ENCODE results near the gene LETM1.

The LETM1 gene

GRCh38 chr4:1856071-1856942 is at the start of gene LETM1:
LETM1 (minus strand) TSS chr4:1856156; CDS start chr4:1855950, 206 bp downstream.
- DNase-seq = peak; percentile 98

- DNase-seq = no peak
These were observed 48.1 kb upstream of the LETM1 start for GRCh38 chr4:1904042-1904441.

GRCh38 chr4:1903035-1903434 is 47.1 kb upstream of the LETM1 start:
- peak; percentile 31 for DNase-seq

- no peak for DNase-seq
These were observed 46.3 kb upstream of the LETM1 start for GRCh38 chr4:1902243-1902642.

GRCh38 chr4:1901127-1901526 is 45.2 kb upstream of the LETM1 start:
- DNase-seq = no peak

- no peak for DNase-seq
These were observed 44.7 kb upstream of the LETM1 start for GRCh38 chr4:1900624-1901023.

GRCh38 chr4:1900087-1900433 is 44.1 kb upstream of the LETM1 start:
- no peak for DNase-seq

GRCh38 chr4:1899149-1900086 is 43.5 kb upstream of the LETM1 start:
- peak; percentile 84 for DNase-seq

- no peak for DNase-seq
These were observed 42.7 kb upstream of the LETM1 start for GRCh38 chr4:1898681-1899080.

- no peak for DNase-seq
These were observed 42.1 kb upstream of the LETM1 start for GRCh38 chr4:1898007-1898406.

- no peak for DNase-seq
These were observed 40.7 kb upstream of the LETM1 start for GRCh38 chr4:1896658-1896991.

- DNase-seq = no peak
These were observed 40.2 kb upstream of the LETM1 start for GRCh38 chr4:1895971-1896657.

GRCh38 chr4:1890979-1891570 is 35.1 kb upstream of the LETM1 start:
- DNase-seq = no peak

GRCh38 chr4:1887052-1887451 is 31.1 kb upstream of the LETM1 start:
- no peak for DNase-seq

GRCh38 chr4:1885414-1885813 is 29.5 kb upstream of the LETM1 start:
- no peak for DNase-seq

GRCh38 chr4:1883583-1883982 is 27.6 kb upstream of the LETM1 start:
- DNase-seq = no peak

- no peak for DNase-seq
These were observed 26.9 kb upstream of the LETM1 start for GRCh38 chr4:1882850-1883271.

- no peak for DNase-seq
These were observed 24.4 kb upstream of the LETM1 start for GRCh38 chr4:1880332-1880731.

- DNase-seq = no peak
These were observed 23.5 kb upstream of the LETM1 start for GRCh38 chr4:1879485-1879884.

- DNase-seq = no peak
These were observed 18.2 kb upstream of the LETM1 start for GRCh38 chr4:1874201-1874600.

GRCh38 chr4:1873776-1874175 is 17.8 kb upstream of the LETM1 start:
- no peak for DNase-seq

- peak; percentile 65 for DNase-seq
These were observed 17.3 kb upstream of the LETM1 start for GRCh38 chr4:1873291-1873690.

GRCh38 chr4:1872870-1873269 is 16.9 kb upstream of the LETM1 start:
- DNase-seq = peak; percentile 88
